PFSK-1 (cell line): ENCODE results near the gene ZXDC.

ENCODE experiments used
- FOXP2 ChIP-seq: optimal IDR thresholded peaks from 2 replicates; pipeline ENCODE3; 2011; ENCODE audit warnings: borderline replicate concordance, control low read depth, inconsistent platforms; ENCODE audit not compliant: insufficient read depth; ENCODE audit errors: extremely low read length, extremely low read depth
- POLR2AphosphoS5 ChIP-seq: IDR thresholded peaks from 2 replicates; pipeline ENCODE4 v1.6.1; 2012; ENCODE audit warnings: low read depth, mild to moderate bottlenecking, control low read depth, low read length, moderate library complexity
- REST ChIP-seq, 2 experiments: IDR thresholded peaks; 2 replicates each; pipeline versions ENCODE4 v1.6.1 to v1.8.0; 2011 to 2012; ENCODE audit warnings: low read depth in 2 of 2, low read length in 2 of 2, control low read depth in 1 of 2, inconsistent platforms in 1 of 2, mild to moderate bottlenecking in 1 of 2, moderate library complexity in 1 of 2; ENCODE audit not compliant: insufficient read depth in 1 of 2
- SIN3A ChIP-seq: IDR thresholded peaks from 2 replicates; pipeline ENCODE4 v1.6.1; 2012; ENCODE audit warnings: mild to moderate bottlenecking, low read length, moderate library complexity, borderline replicate concordance; ENCODE audit not compliant: insufficient read depth
- TAF1 ChIP-seq: IDR thresholded peaks from 2 replicates; pipeline ENCODE4 v1.6.1; 2012; ENCODE audit warnings: low read length, control low read depth, borderline replicate concordance; ENCODE audit not compliant: insufficient read depth

- no peak for TF ChIP-seq POLR2AphosphoS5
- TF ChIP-seq REST (IDR thresholded peaks at IDR 0.05; ENCODE audit: insufficient read depth in 1 of 2, low read depth in 2 of 2, low read length in 2 of 2): no peak
- TF ChIP-seq TAF1: no peak
- TF ChIP-seq SIN3A: no peak
- no peak for TF ChIP-seq FOXP2
These were observed 4.5 kb upstream of the ZXDC start for GRCh38 chr3:126480206-126480605.
